ENCODE results near the gene SH3RF1. TPM values are rescaled to one million over a fixed set of nuclear protein-coding genes. Genes with fewer than 3 reads are reported as not detected.

Gene SH3RF1
- total RNA-seq, 1 donor from 2014 or later: 5.0 TPM

DNA sequence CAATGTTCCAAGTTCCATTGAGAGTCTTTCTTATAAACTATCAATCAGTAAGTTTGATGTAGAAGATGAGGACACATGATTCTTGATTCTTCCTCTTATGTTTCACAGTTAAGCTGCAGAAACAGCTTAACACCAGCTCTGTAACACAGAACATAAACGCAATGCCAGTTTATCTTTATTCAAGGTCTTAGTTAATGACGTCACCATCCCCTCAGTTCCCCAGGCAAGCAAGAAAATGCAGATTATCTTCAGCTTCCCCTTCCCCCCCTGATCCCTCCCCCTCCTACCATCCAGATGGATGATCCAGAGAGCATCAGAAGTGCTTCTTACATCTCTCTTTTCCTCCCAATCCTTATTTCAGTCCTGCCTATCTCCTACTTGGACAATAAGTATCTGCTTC is 4.4 kb upstream of the SH3RF1 start:
- no peak for DNase-seq (ENCODE audit: low read depth in 2 of 2)

DNA sequence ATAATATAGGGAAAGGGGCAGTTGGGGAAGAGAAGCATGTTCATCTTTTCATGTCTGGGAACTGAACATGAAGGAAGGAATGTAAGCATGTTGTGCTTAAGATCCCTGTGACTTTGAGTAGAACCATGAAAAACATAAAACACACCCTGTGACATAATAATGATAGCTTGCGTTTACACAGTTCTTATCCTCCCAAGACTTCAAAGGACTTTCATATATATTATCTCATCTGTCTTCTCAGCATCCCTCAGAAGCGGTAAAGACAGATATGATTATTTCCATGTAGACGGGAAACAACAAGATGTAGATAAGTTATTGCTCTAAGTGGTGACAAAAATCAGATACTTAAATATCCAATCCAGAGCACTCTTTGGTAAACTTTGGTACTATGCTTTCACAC is 3.3 kb upstream of the SH3RF1 start:
- no peak for DNase-seq (ENCODE audit: low read depth in 2 of 2)

DNA sequence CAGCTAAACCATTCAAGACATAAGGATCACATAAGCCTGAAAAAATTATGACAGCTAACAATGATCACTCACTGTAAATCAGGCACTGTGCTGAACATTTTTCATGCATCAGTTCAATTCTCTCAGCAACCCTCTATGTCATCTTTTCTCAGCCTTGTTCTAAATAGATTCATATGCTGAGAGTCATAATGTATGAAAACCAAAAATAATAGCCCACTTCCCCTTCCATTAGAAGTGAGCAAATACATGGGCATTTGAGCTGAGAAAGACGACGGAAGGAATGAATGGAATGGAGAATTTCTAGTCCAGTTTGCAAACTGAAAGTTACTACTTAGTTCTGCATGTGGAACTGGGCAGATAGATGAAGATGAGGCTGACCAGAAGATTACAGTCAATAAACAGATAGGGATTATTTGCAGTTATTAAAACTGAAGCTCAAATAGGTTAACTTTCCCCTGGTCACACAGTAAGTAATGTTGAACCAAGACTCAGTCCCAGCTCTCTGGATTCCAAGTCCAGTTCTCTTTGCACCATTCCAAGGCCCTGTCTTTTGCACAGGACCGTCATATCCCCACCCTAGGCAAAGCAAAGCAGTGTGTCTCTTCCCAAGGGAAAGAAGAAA is 1.6 kb upstream of the SH3RF1 start:
- no peak for DNase-seq (ENCODE audit: low read depth in 2 of 2)

GRCh38 chr4:169271692-169272007 is 894 bp upstream of the SH3RF1 start:
- DNase-seq (ENCODE audit: low read depth in 2 of 2): no peak

- peak in 1 of 2 donors; percentile 45 for DNase-seq (ENCODE audit: low read depth in 2 of 2)
Observed at GRCh38 chr4:169269916-169270809, 593 bp downstream of the SH3RF1 start.

DNA sequence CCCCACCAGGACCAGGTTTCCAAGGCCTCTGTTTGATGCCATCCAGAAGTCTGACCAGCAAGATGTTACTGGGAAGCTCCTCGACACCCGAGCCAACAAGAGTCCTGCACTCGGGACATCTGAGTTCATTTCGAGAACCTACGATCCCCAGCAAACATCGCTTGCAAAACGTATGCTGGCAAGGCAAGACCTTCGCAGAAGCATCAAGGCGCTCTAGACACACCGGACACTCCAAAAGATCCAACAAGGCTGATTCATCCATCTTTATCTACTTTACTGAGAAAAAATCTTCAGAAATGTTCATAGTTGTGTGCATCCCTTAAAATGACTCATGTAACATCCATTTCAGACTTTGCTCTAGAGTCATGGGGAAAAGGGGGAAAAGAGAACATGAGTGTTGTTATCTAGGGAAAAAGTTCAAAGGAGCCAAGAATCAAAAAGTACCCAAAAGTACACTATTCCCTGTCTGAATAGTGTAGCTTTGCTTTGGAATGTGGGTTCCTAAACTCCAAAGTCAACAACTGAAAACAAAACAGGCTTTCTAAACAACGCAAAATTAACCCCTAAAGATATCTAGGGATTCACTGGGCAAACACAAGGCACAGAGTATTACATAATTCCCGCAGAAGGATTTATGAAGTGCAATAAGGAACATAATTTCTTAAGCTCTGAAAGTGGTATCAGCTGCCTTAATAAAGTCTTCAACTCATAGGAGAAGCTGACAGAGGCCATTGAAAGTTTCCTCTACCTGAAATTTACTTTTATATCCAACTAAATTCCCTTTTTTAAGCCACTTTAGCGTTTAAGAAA is 1.6 kb downstream of the SH3RF1 start:
- DNase-seq (ENCODE audit: low read depth in 2 of 2): peak in 1 of 2 donors; percentile 31

- no peak for DNase-seq (ENCODE audit: low read depth in 2 of 2)
Observed at GRCh38 chr4:169267070-169267469, 3.7 kb downstream of the SH3RF1 start.

GRCh38 chr4:169266661-169267060 is 4.1 kb downstream of the SH3RF1 start:
- DNase-seq (ENCODE audit: low read depth in 2 of 2): no peak

- no peak for DNase-seq (ENCODE audit: low read depth in 2 of 2)
Observed at GRCh38 chr4:169266081-169266480, 4.7 kb downstream of the SH3RF1 start.

DNA sequence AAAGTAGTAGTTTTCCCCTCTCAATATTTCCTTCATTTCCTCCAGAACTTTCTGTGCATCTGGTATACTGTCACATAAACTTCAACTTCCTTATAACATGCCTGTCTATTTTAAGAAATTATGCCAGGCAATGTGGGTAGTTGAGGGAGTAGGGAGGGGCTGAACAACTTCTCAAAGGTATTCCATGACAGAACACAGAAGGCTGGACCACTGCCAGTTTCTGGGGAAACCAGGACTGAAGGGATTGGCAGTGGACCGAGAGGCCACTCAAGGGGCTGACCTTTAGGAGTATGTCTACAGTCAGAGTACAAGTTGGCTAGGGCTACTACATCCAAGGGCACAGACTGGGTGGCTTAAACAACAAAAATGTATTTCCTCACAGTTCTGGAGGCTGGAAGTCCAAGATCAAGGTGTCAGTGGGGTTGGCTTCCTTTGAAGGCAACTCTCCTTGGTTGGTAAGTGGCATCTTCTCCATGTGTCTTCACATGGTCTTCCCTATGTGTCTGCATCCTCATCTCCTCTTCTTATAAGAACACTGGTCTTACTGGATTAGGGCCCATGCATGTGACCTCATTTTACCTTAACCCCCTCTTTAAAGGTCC is 6.9 kb downstream of the SH3RF1 start:
- no peak for DNase-seq (ENCODE audit: low read depth in 2 of 2)

DNA sequence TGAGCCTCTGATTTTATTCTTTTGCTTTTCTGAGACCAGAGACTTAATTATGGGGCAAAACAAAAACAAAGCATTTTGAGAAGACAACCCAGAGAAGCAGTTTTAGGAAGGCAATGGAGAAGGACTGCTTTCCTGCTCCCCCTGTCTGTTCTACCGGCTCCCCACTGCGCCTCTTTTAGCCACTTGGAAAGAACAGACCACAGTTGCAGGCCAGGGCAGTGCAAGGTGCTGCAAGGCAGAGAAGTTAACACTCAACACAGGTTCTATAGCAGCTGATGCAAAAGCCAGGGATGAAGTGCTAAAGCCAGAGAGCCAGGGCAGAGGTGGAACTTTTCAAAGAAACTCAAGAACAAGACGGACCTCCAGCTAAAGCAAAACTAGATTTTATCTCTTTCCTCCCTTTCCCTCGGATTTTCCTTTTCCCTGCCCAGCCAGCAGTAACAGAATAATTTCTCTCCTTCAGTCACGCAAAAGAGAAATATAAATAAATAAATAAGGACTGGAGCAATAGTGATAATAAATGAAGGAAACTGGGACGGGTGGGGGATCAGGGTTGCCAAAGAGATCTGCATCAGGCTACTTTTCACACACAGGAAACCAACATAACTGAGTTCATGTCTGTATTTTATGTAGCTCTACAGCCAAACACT is 10.4 kb downstream of the SH3RF1 start:
- peak in 1 of 2 donors; percentile 63 for DNase-seq (ENCODE audit: low read depth in 2 of 2)

GRCh38 chr4:169259271-169259670 is 11.5 kb downstream of the SH3RF1 start:
- DNase-seq (ENCODE audit: low read depth in 2 of 2): no peak

DNA sequence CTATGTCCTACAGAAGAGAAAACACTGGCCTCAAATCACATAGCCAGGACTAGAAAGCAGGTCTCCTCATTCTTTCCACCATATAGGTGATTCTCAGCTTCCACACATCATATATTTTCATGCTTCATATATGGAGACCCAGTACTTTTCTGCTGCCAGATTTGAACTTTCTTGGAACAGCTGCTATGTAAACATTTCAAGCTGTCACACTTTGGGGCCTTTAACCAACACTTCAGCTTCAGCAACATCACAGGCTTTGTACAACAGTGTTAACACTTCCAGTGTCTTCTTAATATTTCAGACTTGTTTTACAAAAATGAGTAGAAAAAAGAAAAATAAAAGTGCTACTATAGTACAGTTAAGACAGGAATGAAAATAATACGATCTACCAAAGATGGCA is 12.6 kb downstream of the SH3RF1 start:
- DNase-seq (ENCODE audit: low read depth in 2 of 2): no peak

DNA sequence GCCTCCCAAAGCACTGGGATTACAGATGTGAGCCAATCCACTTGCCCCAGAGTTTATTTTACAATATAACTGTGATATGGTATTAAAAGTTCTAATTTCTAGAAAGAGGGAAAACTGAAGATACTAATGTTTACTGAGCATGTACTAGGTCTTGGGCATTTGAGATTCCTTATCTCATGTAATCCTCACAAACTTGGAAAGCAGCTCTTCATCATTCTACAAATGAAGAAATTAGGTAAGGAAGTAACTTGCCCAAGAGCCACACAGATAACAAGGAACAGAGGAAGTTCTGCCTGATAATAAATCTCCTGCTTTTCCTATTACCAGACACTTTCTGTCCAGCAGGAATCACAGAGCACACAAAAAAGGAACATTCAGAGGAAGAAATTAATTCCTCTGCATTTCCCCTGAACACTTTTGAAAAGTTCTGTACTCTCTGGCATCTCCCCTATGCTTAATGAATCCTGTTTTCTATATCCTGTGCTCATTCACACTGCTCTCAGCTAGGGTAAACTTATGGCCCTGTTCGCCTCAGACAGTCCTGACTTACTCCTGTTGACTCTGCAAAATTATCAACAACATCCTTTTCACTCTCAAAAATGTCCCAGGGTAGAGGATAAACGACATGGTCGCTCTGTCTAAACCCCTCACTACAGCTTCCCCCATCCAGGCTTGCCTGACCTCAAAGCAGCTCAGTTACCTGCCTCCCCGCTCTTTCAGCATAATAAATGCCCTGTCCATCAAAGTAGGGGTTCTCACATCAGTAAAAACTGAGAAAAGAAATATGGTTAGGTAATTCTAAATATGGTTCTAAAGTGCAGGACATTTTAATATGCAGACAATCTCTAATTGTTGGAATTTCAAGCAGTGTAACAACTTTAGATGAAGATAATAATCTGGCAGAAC is 13.6 kb downstream of the SH3RF1 start:
- peak in 1 of 2 donors; percentile 20 for DNase-seq (ENCODE audit: low read depth in 2 of 2)

- no peak for DNase-seq (ENCODE audit: low read depth in 2 of 2)
Observed at GRCh38 chr4:169256101-169256612, 14.6 kb downstream of the SH3RF1 start.

GRCh38 chr4:169254546-169254983 is 16.2 kb downstream of the SH3RF1 start:
- DNase-seq (ENCODE audit: low read depth in 2 of 2): peak in 1 of 2 donors; percentile 76

- DNase-seq (ENCODE audit: low read depth in 2 of 2): no peak
Observed at GRCh38 chr4:169253904-169254303, 16.9 kb downstream of the SH3RF1 start.

DNA sequence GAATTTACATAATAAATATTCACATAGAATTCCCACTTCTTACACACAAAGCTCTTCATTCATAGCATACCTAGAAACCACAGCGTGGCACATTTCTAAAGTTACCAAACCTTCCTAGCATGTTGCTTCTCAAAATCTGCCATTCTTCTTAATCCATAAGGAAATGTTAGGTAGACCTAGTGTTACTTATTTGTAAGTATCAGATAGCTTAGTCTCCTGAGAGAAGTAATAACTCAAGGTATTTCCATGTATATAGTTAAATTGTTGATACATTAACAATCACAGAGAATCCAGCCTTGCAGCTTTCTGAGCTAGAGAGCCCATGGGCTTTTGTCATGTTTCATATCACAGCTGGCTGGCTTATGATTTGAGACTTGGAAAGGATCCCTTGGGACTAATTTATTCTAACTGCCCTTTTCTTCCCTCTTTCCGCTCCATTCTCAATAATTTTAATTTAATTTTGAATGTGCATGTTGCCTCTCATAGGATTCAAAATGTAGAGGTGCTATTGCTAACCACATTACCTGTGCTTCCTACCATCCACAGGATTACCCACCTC is 17.6 kb downstream of the SH3RF1 start:
- DNase-seq (ENCODE audit: low read depth in 2 of 2): no peak

DNA sequence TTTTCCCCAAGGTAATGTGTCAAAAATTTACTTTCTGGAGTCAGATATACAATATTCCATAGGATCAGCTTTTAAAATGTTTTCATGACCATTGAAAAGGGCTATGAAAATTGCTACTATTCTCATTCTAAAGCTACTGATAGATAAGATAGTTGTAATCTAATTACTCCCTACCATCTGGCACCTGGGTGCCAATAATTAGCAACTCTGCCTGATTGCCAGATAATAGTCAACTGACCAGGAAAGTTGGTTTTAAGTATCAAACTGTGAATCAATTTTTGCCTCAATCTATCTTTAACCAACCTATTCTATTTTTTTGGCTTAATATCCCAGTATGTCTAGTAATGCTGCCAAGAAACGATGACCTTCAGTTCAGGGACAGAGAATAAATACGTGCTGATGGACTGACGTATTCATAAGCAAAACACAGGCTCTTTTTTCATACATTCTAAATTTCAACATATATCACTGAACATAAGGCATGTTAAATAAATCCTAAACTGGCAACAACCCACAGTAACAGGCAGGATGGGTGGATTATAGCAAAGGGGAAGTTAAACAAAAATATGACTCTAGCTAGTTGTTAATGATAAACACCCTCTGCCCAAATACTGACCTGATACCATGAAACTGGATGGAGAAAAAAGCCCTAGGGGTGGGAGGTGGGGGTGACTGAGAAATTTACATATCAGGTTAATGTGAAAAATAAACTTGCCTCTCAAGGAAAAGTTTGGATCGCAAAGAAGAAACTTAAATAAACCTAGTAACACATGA is 18.2 kb downstream of the SH3RF1 start:
- peak; percentile 65 to 83 for DNase-seq (ENCODE audit: low read depth in 2 of 2)

Measured in dermis microvascular lymphatic vessel endothelial cell (primary cell).